Neural cell (in vitro differentiated cells): ENCODE measurements around the gene AXL. TPM values are rescaled to one million over a fixed set of nuclear protein-coding genes. Genes with fewer than 3 reads are reported as not detected.

ENCODE experiments used
- H2AFZ ChIP-seq: fragments of 200-600, 300-800 bp; sonication (generic), shearing (Covaris generic); 2 replicates; pipeline ENCODE4 v1.6.0; 2014; ENCODE audit warnings: low read depth, mild to moderate bottlenecking, antibody characterized with exemption, low read length, moderate library complexity
- H3F3A ChIP-seq: fragments of 200-600 bp; shearing (Covaris generic); 2 replicates; pipeline ENCODE4 v1.6.1; 2016; ENCODE audit warnings: mild to moderate bottlenecking, moderate library complexity, mixed read lengths, antibody characterized with exemption, low read length; ENCODE audit not compliant: insufficient read depth, poor library complexity, severe bottlenecking
- H3K27ac ChIP-seq: fragments of 200-600, 300-800 bp; sonication (generic), shearing (Covaris generic); 2 replicates; pipeline ENCODE4 v1.5.1; 2014; ENCODE audit warnings: mild to moderate bottlenecking, low read length, moderate library complexity
- H3K27me3 ChIP-seq: fragments of 300-800, 200-600 bp; sonication (generic), shearing (Covaris generic); 2 replicates; pipeline ENCODE4 v1.6.0; 2014; ENCODE audit warnings: mild to moderate bottlenecking, low read depth, low read length, moderate library complexity; ENCODE audit not compliant: insufficient read depth
- H3K36me3 ChIP-seq: fragments of 300-800, 200-600 bp; sonication (generic), shearing (Covaris generic); 2 replicates; pipeline ENCODE4 v1.5.1; 2014; ENCODE audit warnings: mild to moderate bottlenecking, antibody characterized with exemption, low read length, moderate library complexity; ENCODE audit not compliant: insufficient read depth
- H3K4me2 ChIP-seq: fragments of 300-800, 200-600 bp; sonication (generic), shearing (Covaris generic); 2 replicates; pipeline ENCODE4 v1.6.0; 2014; ENCODE audit warnings: mild to moderate bottlenecking, low read length
- H3K4me3 ChIP-seq: fragments of 300-800, 200-600 bp; sonication (generic), shearing (Covaris generic); 2 replicates; pipeline ENCODE4 v1.5.1; 2014; ENCODE audit warnings: mild to moderate bottlenecking, low read length, moderate library complexity
- H3K79me2 ChIP-seq: fragments of 200-600 bp; shearing (Covaris generic); replicated peaks from 2 replicates; pipeline ENCODE4 v1.6.0; 2014; ENCODE audit warnings: mild to moderate bottlenecking, low read length, moderate library complexity; ENCODE audit not compliant: insufficient read depth
- H3K9ac ChIP-seq: fragments of 300-800, 200-600 bp; sonication (generic), shearing (Covaris generic); 2 replicates; pipeline ENCODE4 v1.6.1; 2016; ENCODE audit warnings: mild to moderate bottlenecking, low read length, mixed read lengths
- H3K9me2 ChIP-seq: fragments of 200-600 bp; shearing (Covaris generic); 2 replicates; pipeline ENCODE4 v1.6.1; 2016; ENCODE audit warnings: mild to moderate bottlenecking, low read length, mixed read lengths; ENCODE audit not compliant: insufficient read depth
- H3K9me3 ChIP-seq: fragments of 200-600, 300-800 bp; sonication (generic), shearing (Covaris generic); 2 replicates; pipeline ENCODE4 v1.6.1; 2016; ENCODE audit warnings: mild to moderate bottlenecking, mixed run types, low read length, moderate library complexity, mixed read lengths
- H4K20me1 ChIP-seq: fragments of 200-600 bp; shearing (Covaris generic); 2 replicates; pipeline ENCODE4 v1.6.1; 2016; ENCODE audit warnings: mild to moderate bottlenecking, mixed run types; ENCODE audit not compliant: insufficient read depth
- CTCF ChIP-seq: fragments of 450-650 bp; IDR thresholded peaks from 2 replicates; pipeline ENCODE4 v1.5.1; 2014; ENCODE audit warnings: antibody characterized with exemption, mild to moderate bottlenecking, moderate library complexity; ENCODE audit not compliant: poor library complexity, severe bottlenecking
- EP300 ChIP-seq: fragments of 450-650 bp; conservative IDR thresholded peaks from 2 replicates; pipeline ENCODE4 v1.6.1; 2014; ENCODE audit warnings: antibody characterized with exemption, mild to moderate bottlenecking, moderate library complexity; ENCODE audit not compliant: poor library complexity, severe bottlenecking
- EZH2 ChIP-seq: fragments of 200-600, 300-800 bp; shearing (Covaris generic), sonication (generic); IDR thresholded peaks from 2 replicates; pipeline ENCODE4 v1.6.1; 2014; ENCODE audit warnings: antibody characterized with exemption, low read length, borderline replicate concordance, mild to moderate bottlenecking; ENCODE audit not compliant: insufficient read depth, poor library complexity, severe bottlenecking
- MXI1 ChIP-seq: fragments of 450-650 bp; conservative IDR thresholded peaks from 2 replicates; pipeline ENCODE4 v1.6.1; 2014; ENCODE audit warnings: antibody characterized with exemption, mild to moderate bottlenecking; ENCODE audit not compliant: poor library complexity, severe bottlenecking
- RAD21 ChIP-seq: fragments of 450-650 bp; conservative IDR thresholded peaks from 2 replicates; pipeline ENCODE4 v1.6.1; 2014; ENCODE audit warnings: antibody characterized with exemption, mild to moderate bottlenecking, moderate library complexity
- SMC3 ChIP-seq: fragments of 450-650 bp; conservative IDR thresholded peaks from 2 replicates; pipeline ENCODE4 v1.6.1; 2014; ENCODE audit warnings: antibody characterized with exemption, mild to moderate bottlenecking, moderate library complexity; ENCODE audit not compliant: poor library complexity
- TAF1 ChIP-seq: IDR thresholded peaks from 2 replicates; pipeline ENCODE4 v1.6.1; 2012; ENCODE audit warnings: low read depth
- polyA plus RNA-seq: library from polyadenylated mRNA; depleted of rRNA; stranded (reverse); fragments of >200 nt; gene quantifications from 2 replicates; pipeline ENCODE4 v1.2.3, GENCODE V29; 2014

Gene AXL
- polyA plus RNA-seq, 1 donor from 2014 or later = 0.10 TPM

- no peak overlapping the region for H3K9ac ChIP-seq
- no peak overlapping the region for H3K27ac ChIP-seq
- no peak overlapping the region for H3K4me2 ChIP-seq
- no peaks in the 10 kb centered on the region for H3K9me3 ChIP-seq
- H3F3A ChIP-seq = no peaks in the 10 kb centered on the region
- no peak overlapping the region for H3K4me3 ChIP-seq
- no peak for TF ChIP-seq TAF1
- no peak for TF ChIP-seq EP300
- TF ChIP-seq CTCF = no peak
- H3K9me2 ChIP-seq = no peaks in the 10 kb centered on the region
- H2AFZ ChIP-seq = no peak overlapping the region
- no peaks in the 10 kb centered on the region for H3K27me3 ChIP-seq
- no peaks in the 10 kb centered on the region for H3K79me2 ChIP-seq
- no peaks in the 10 kb centered on the region for H4K20me1 ChIP-seq
- H3K36me3 ChIP-seq = no peaks in the 10 kb centered on the region
These were observed 2.6 kb downstream of the AXL start for GRCh38 chr19:41221514-41222205.

GRCh38 chr19:41222240-41222639 lies 3.2 kb downstream of the AXL start:
- no peak overlapping the region for H3K27ac ChIP-seq

GRCh38 chr19:41223431-41224234 lies 4.6 kb downstream of the AXL start:
- no peaks in the 10 kb centered on the region for H3K9me2 ChIP-seq
- H2AFZ ChIP-seq = no peak overlapping the region
- H3K27ac ChIP-seq = no peak overlapping the region
- TF ChIP-seq RAD21 (no peak), CTCF (no peak), EZH2 (no peak), SMC3 (no peak)
- H3K36me3 ChIP-seq = no peaks in the 10 kb centered on the region
- no peaks in the 10 kb centered on the region for H3K27me3 ChIP-seq
- H3K4me3 ChIP-seq = no peak overlapping the region
- H4K20me1 ChIP-seq = no peaks in the 10 kb centered on the region
- H3K79me2 ChIP-seq = no peaks in the 10 kb centered on the region
- H3K9me3 ChIP-seq = no peaks in the 10 kb centered on the region
- no peak overlapping the region for H3K4me2 ChIP-seq
- no peaks in the 10 kb centered on the region for H3F3A ChIP-seq
- no peak overlapping the region for H3K9ac ChIP-seq

More at GRCh38 chr19:41222240-41222639, 3.2 kb downstream of the AXL start:
- H4K20me1 ChIP-seq = no peaks in the 10 kb centered on the region
- no peaks in the 10 kb centered on the region for H3K36me3 ChIP-seq
- no peaks in the 10 kb centered on the region for H3K79me2 ChIP-seq
- no peak overlapping the region for H3K4me3 ChIP-seq
- TF ChIP-seq RAD21 (no peak), MXI1 (no peak), EP300 (no peak)
- no peaks in the 10 kb centered on the region for H3F3A ChIP-seq
- H3K9ac ChIP-seq = no peak overlapping the region
- no peaks in the 10 kb centered on the region for H3K9me2 ChIP-seq
- H3K4me2 ChIP-seq = no peak overlapping the region
- no peaks in the 10 kb centered on the region for H3K27me3 ChIP-seq
- H3K9me3 ChIP-seq = no peaks in the 10 kb centered on the region
- no peak overlapping the region for H2AFZ ChIP-seq
